Omental fat pad (tissue), 4 donors: ENCODE data around the gene PPP1R13B. TPM values are rescaled to one million over a fixed set of nuclear protein-coding genes. Genes with fewer than 3 reads are reported as not detected.

Experiments used
- ATAC-seq: fragments of 150-250 bp; one replicate; pipeline ENCODE4 v1.9.1; 2016; ENCODE audit warnings: mild to moderate bottlenecking, moderate library complexity; ENCODE audit not compliant: low FRiP score
- DNase-seq: peaks from one replicate; pipeline ENCODE4 v3.0.0-alpha.2; 2019; ENCODE audit warnings: low spot score
- total RNA-seq, 4 donors: library from RNA; depleted of rRNA; stranded (reverse); fragments of >200 nt; gene quantifications; one replicate each; pipeline ENCODE4 v1.1.0, GENCODE V29; 2016
- TF ChIP-seq, protein P1 (sequence below), 3 donors: fragments of 450-650 bp; IDR thresholded peaks; one replicate each; pipeline ENCODE4 v1.5.1; 2016 to 2017; ENCODE audit warnings: antibody characterized with exemption in 3 of 3, mild to moderate bottlenecking in 3 of 3, moderate library complexity in 2 of 3

PPP1R13B gene
- total RNA-seq, 4 donors from 2014 or later: 9.7 to 31.1 (median 15.0) TPM

DNA sequence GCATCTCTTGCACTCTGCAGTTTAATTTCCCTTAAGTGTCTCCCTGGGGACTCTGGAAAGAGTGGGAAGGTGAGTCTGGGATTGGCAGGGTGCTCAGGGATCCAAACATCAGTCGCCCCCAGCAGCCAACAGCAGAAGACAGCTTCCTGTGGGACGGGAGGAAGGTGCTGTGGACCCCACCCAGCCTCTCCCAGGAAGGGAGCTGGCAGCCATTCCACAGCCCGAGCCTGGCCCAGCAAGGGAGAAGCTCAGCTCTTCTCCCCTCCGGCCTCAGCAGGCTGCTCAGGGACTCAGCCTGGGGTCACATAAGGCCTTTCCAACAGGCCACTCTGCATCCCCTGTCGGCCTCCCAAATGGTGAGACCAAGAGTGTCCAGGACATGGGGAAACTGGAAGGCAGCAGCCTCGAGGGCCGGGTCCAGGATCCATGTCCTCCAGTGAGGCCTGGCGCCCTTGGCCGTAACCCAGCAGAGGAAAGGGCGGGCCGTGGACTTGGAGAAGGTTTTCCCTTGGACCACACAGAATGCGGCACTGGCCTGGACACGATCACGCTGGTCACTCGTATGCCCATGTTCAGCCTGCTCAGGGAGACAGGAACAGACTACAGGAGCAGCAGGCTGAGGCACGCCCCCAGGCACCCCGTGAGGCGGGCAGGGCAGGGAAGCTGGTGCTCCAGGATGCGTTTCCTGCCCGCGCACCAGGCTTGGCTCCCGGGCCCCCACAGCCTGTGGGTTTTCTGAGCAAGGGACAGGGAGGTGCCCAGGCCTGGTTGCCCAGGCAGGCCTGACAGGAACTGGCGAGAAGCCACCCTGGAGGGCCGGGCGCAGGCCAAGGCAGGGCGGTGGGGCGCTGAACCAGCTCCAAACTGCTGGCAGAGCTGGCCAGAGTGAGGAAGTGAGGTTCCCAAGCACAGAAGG, 135.6 kb downstream of the PPP1R13B start:
- TF ChIP-seq, protein P1, sequence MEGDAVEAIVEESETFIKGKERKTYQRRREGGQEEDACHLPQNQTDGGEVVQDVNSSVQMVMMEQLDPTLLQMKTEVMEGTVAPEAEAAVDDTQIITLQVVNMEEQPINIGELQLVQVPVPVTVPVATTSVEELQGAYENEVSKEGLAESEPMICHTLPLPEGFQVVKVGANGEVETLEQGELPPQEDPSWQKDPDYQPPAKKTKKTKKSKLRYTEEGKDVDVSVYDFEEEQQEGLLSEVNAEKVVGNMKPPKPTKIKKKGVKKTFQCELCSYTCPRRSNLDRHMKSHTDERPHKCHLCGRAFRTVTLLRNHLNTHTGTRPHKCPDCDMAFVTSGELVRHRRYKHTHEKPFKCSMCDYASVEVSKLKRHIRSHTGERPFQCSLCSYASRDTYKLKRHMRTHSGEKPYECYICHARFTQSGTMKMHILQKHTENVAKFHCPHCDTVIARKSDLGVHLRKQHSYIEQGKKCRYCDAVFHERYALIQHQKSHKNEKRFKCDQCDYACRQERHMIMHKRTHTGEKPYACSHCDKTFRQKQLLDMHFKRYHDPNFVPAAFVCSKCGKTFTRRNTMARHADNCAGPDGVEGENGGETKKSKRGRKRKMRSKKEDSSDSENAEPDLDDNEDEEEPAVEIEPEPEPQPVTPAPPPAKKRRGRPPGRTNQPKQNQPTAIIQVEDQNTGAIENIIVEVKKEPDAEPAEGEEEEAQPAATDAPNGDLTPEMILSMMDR (IDR thresholded peaks at IDR 0.05): no peak
- no peak for DNase-seq
- ATAC-seq: no peak

DNA sequence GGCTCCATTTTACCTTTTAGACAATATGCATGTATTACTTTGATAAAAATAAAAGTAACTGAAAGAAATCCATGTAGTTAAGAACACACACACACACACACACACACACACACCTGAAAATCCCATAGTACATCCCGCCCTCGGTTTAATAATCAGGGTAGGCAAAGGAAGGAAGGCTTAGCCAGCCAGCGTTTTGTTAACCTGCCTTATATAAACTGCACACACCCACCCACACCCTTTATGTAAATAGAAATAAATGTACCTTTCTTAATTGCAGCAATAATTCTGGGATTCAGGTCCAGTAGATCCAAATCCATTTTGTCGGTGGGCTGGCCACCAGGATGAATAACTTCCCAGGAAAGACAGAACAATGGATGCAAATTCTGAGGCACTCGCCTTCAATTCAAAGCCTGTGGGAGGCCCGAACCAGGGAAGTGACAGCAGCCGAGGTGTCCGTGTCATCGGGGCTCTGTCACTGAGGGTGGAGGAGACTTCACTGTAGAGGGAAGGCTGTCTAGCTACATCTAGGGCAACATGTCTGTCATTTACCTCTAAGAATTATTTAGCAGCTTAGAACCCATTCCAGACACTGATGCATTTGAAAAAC, 136.5 kb downstream of the PPP1R13B start:
- ATAC-seq (no peak), DNase-seq (no peak)
- TF ChIP-seq, protein P1 (IDR thresholded peaks at IDR 0.05): no peak

GRCh38 chr14:103709814-103710213, 137.6 kb downstream of the PPP1R13B start:
- TF ChIP-seq, protein P1 (IDR thresholded peaks at IDR 0.05): no peak
- ATAC-seq: no peak
- no peak for DNase-seq

DNA sequence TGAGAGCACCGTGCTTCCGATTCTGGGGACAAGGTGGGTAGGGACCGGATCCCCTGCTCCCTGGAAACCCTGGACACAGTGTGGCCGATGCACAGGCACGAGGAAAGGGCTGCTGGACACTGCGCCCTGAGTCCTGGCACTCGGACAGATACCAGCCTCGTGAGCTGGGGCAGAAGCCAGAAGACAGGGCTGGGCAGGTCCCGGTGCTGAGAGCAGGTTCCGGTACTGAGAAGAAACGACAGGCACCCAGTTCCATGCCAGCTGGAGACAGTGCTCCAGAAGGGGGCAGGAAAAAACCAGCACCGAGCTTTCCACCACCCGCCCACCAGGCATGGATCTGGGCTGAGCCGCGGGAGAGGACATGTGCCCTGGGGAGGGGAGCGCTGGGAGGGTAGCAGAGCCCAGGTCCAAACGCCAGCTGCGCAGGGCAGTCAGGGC, 138.6 kb downstream of the PPP1R13B start:
- no peak for ATAC-seq

GRCh38 chr14:103707329-103708263, 139.8 kb downstream of the PPP1R13B start:
- DNase-seq (no peak), ATAC-seq (no peak)
- TF ChIP-seq, protein P1 (IDR thresholded peaks at IDR 0.05): no peak

More for the DNA sequence above, 138.6 kb downstream of the PPP1R13B start:
- DNase-seq: no peak
- TF ChIP-seq, protein P1 (IDR thresholded peaks at IDR 0.05): no peak

DNA sequence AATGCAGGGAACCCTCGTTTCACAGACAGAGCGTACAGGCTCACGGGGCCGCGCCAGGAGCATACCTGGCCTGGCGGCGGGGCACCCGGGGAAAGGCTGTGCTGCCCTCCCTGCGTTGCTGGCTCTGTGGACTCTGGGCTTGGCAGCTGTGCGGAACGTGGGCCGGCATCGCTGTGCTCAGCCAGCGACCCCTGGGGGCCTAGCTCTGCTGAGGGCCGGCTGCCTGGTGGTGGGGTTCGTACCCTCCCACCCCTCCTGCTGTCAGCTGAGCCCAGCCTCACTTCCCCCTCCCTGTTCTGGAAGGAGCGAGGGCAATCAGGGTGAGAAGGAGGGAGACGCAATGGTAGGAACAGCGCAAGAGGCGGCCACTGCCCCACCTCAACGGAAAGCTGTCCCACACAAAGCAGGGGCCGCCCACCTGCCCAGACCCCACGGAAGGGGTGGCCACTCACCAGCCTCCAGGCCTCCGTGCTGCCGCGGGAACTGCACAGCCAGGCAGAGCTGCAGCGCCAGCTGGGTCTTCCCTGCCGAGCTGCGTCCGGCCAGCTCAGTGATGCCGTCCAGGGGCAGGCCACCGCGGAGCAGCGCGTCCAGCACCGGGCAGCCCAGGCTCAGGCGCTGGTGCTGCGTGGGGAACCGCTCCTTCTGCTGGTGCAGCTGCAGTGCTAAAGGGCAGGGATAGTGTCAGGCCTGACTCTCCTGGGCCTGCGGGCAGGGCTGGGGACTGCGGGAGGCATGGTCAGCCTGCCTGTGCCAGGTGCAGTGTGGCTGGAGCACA, 140.6 kb downstream of the PPP1R13B start:
- TF ChIP-seq, protein P1 (IDR thresholded peaks at IDR 0.05): no peak
- no peak for DNase-seq
- ATAC-seq: no peak
